Measurements from ENCODE around the gene HAUS3. TPM values are rescaled to one million over a fixed set of nuclear protein-coding genes. Genes with fewer than 3 reads are reported as not detected.
A peak's percentile ranks its signal among the peaks of the same experiment; 100 is the strongest.

Gene HAUS3
- total and polyA plus RNA-seq, 2 of the 13 experiments (the other 11 are each of a cell fraction or from before 2014, with no cell fraction given) = 3.9 to 12.6 TPM

- TF ChIP-seq FOXK2 (IDR thresholded peaks at IDR 0.05) (no peak), SSRP1 (CRISPR knock-in tag; IDR thresholded peaks at IDR 0.05) (no peak), ZNF282 (IDR thresholded peaks at IDR 0.05; ENCODE audit: partially characterized antibody) (no peak), TBL1XR1 (IDR thresholded peaks at IDR 0.05; ENCODE audit: borderline replicate concordance, low read length, partially characterized antibody) (no peak), PHF20 (CRISPR knock-in tag; IDR thresholded peaks at IDR 0.05) (peak; percentile 59; the same call in 1 of the 2 replicates), ATAD3A (CRISPR knock-in tag; IDR thresholded peaks at IDR 0.05) (no peak), ZC3H13 (CRISPR knock-in tag; IDR thresholded peaks at IDR 0.05) (no peak), ZFP41 (CRISPR knock-in tag; IDR thresholded peaks at IDR 0.05; ENCODE audit: borderline replicate concordance) (peak; percentile 49; the same call in 1 of the 2 replicates), ZNF501 (CRISPR knock-in tag; IDR thresholded peaks at IDR 0.05) (peak; percentile 91), SMAD9 (CRISPR knock-in tag; IDR thresholded peaks at IDR 0.05) (no peak), ELF3 (CRISPR knock-in tag; IDR thresholded peaks at IDR 0.05) (peak; percentile 48; the same call in 1 of the 2 replicates), ZNF552 (CRISPR knock-in tag; IDR thresholded peaks at IDR 0.05; ENCODE audit: borderline replicate concordance) (0 out of 2 replicates have a peak, but pooled peaks have one; percentile 77), MEF2D (CRISPR knock-in tag; IDR thresholded peaks at IDR 0.05) (no peak), ARNT (IDR thresholded peaks at IDR 0.05) (no peak)
- TF ChIP-seq, protein P1, sequence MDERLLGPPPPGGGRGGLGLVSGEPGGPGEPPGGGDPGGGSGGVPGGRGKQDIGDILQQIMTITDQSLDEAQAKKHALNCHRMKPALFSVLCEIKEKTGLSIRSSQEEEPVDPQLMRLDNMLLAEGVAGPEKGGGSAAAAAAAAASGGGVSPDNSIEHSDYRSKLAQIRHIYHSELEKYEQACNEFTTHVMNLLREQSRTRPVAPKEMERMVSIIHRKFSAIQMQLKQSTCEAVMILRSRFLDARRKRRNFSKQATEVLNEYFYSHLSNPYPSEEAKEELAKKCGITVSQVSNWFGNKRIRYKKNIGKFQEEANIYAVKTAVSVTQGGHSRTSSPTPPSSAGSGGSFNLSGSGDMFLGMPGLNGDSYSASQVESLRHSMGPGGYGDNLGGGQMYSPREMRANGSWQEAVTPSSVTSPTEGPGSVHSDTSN (CRISPR knock-in tag; IDR thresholded peaks at IDR 0.05) = peak; percentile 87
- TF ChIP-seq, protein P2, sequence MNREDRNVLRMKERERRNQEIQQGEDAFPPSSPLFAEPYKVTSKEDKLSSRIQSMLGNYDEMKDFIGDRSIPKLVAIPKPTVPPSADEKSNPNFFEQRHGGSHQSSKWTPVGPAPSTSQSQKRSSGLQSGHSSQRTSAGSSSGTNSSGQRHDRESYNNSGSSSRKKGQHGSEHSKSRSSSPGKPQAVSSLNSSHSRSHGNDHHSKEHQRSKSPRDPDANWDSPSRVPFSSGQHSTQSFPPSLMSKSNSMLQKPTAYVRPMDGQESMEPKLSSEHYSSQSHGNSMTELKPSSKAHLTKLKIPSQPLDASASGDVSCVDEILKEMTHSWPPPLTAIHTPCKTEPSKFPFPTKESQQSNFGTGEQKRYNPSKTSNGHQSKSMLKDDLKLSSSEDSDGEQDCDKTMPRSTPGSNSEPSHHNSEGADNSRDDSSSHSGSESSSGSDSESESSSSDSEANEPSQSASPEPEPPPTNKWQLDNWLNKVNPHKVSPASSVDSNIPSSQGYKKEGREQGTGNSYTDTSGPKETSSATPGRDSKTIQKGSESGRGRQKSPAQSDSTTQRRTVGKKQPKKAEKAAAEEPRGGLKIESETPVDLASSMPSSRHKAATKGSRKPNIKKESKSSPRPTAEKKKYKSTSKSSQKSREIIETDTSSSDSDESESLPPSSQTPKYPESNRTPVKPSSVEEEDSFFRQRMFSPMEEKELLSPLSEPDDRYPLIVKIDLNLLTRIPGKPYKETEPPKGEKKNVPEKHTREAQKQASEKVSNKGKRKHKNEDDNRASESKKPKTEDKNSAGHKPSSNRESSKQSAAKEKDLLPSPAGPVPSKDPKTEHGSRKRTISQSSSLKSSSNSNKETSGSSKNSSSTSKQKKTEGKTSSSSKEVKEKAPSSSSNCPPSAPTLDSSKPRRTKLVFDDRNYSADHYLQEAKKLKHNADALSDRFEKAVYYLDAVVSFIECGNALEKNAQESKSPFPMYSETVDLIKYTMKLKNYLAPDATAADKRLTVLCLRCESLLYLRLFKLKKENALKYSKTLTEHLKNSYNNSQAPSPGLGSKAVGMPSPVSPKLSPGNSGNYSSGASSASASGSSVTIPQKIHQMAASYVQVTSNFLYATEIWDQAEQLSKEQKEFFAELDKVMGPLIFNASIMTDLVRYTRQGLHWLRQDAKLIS (CRISPR knock-in tag; IDR thresholded peaks at IDR 0.05) = no peak
- TF ChIP-seq, protein P3, sequence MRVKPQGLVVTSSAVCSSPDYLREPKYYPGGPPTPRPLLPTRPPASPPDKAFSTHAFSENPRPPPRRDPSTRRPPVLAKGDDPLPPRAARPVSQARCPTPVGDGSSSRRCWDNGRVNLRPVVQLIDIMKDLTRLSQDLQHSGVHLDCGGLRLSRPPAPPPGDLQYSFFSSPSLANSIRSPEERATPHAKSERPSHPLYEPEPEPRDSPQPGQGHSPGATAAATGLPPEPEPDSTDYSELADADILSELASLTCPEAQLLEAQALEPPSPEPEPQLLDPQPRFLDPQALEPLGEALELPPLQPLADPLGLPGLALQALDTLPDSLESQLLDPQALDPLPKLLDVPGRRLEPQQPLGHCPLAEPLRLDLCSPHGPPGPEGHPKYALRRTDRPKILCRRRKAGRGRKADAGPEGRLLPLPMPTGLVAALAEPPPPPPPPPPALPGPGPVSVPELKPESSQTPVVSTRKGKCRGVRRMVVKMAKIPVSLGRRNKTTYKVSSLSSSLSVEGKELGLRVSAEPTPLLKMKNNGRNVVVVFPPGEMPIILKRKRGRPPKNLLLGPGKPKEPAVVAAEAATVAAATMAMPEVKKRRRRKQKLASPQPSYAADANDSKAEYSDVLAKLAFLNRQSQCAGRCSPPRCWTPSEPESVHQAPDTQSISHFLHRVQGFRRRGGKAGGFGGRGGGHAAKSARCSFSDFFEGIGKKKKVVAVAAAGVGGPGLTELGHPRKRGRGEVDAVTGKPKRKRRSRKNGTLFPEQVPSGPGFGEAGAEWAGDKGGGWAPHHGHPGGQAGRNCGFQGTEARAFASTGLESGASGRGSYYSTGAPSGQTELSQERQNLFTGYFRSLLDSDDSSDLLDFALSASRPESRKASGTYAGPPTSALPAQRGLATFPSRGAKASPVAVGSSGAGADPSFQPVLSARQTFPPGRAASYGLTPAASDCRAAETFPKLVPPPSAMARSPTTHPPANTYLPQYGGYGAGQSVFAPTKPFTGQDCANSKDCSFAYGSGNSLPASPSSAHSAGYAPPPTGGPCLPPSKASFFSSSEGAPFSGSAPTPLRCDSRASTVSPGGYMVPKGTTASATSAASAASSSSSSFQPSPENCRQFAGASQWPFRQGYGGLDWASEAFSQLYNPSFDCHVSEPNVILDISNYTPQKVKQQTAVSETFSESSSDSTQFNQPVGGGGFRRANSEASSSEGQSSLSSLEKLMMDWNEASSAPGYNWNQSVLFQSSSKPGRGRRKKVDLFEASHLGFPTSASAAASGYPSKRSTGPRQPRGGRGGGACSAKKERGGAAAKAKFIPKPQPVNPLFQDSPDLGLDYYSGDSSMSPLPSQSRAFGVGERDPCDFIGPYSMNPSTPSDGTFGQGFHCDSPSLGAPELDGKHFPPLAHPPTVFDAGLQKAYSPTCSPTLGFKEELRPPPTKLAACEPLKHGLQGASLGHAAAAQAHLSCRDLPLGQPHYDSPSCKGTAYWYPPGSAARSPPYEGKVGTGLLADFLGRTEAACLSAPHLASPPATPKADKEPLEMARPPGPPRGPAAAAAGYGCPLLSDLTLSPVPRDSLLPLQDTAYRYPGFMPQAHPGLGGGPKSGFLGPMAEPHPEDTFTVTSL (CRISPR knock-in tag; IDR thresholded peaks at IDR 0.05; ENCODE audit: borderline replicate concordance) = no peak
- TF ChIP-seq, protein P4, sequence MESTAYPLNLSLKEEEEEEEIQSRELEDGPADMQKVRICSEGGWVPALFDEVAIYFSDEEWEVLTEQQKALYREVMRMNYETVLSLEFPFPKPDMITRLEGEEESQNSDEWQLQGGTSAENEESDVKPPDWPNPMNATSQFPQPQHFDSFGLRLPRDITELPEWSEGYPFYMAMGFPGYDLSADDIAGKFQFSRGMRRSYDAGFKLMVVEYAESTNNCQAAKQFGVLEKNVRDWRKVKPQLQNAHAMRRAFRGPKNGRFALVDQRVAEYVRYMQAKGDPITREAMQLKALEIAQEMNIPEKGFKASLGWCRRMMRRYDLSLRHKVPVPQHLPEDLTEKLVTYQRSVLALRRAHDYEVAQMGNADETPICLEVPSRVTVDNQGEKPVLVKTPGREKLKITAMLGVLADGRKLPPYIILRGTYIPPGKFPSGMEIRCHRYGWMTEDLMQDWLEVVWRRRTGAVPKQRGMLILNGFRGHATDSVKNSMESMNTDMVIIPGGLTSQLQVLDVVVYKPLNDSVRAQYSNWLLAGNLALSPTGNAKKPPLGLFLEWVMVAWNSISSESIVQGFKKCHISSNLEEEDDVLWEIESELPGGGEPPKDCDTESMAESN (CRISPR knock-in tag; conservative IDR thresholded peaks at IDR 0.05) = no peak; the same call in none of the 2 replicates
These were observed 20.4 kb upstream of the HAUS3 start (continued) for GRCh38 chr4:2262145-2262943.

All from HepG2 (cell line).